GM23248 (cell line): ENCODE measurements around the gene SLC44A4. TPM values are rescaled to one million over a fixed set of nuclear protein-coding genes. Genes with fewer than 3 reads are reported as not detected.
"Not testable (repeated sequence)": the region's sequence is repeated elsewhere in the genome, so short reads cannot be mapped to it uniquely, and the experiment has no call there.

ENCODE experiments used
- DNase-seq: peaks from one replicate; pipeline ENCODE4 v3.0.0-alpha.2; 2015
- H2AFZ ChIP-seq: fragments of 200-600 bp; sonication (generic); 2 replicates; pipeline ENCODE4 v1.6.1; 2016; ENCODE audit warnings: antibody characterized with exemption
- H3F3A ChIP-seq: fragments of 200-600 bp; sonication (generic); 2 replicates; pipeline ENCODE4 v1.6.1; 2016; ENCODE audit warnings: mild to moderate bottlenecking, antibody characterized with exemption, mixed run types; ENCODE audit not compliant: insufficient read depth
- H3K27ac ChIP-seq: fragments of 200-600 bp; sonication (generic); 2 replicates; pipeline ENCODE4 v1.5.1; 2016; ENCODE audit warnings: mild to moderate bottlenecking
- H3K27me3 ChIP-seq: fragments of 200-600 bp; sonication (generic); replicated peaks from 2 replicates; pipeline ENCODE4 v1.6.1; 2016; ENCODE audit warnings: mild to moderate bottlenecking; ENCODE audit not compliant: insufficient read depth
- H3K36me3 ChIP-seq: fragments of 200-600 bp; sonication (generic); 2 replicates; pipeline ENCODE4 v1.6.1; 2016; ENCODE audit warnings: low read depth, mild to moderate bottlenecking
- H3K4me1 ChIP-seq: fragments of 200-600 bp; sonication (generic); 2 replicates; pipeline ENCODE4 v1.6.1; 2016; ENCODE audit warnings: mild to moderate bottlenecking; ENCODE audit not compliant: insufficient read depth
- H3K4me2 ChIP-seq: fragments of 200-600 bp; sonication (generic); one replicate; pipeline ENCODE4 v1.6.1; 2016; ENCODE audit warnings: mild to moderate bottlenecking; ENCODE audit not compliant: unreplicated experiment
- H3K4me3 ChIP-seq: fragments of 200-600 bp; sonication (generic); 2 replicates; pipeline ENCODE4 v1.5.1; 2016; ENCODE audit warnings: mild to moderate bottlenecking
- H3K79me2 ChIP-seq: fragments of 200-600 bp; sonication (generic); 2 replicates; pipeline ENCODE4 v1.6.1; 2016; ENCODE audit warnings: mild to moderate bottlenecking; ENCODE audit not compliant: insufficient read depth
- H3K9ac ChIP-seq: fragments of 200-600 bp; sonication (generic); 2 replicates; pipeline ENCODE4 v1.6.1; 2016; ENCODE audit warnings: mild to moderate bottlenecking
- H3K9me2 ChIP-seq: fragments of 200-600 bp; sonication (generic); 2 replicates; pipeline ENCODE4 v1.6.1; 2016; ENCODE audit warnings: mixed run types, mild to moderate bottlenecking, moderate library complexity; ENCODE audit not compliant: insufficient read depth
- H3K9me3 ChIP-seq: fragments of 200-600 bp; sonication (generic); one replicate; pipeline ENCODE4 v1.6.1; 2017; ENCODE audit warnings: low read depth
- H4K20me1 ChIP-seq: fragments of 200-600 bp; sonication (generic); 2 replicates; pipeline ENCODE4 v1.6.0; 2016; ENCODE audit not compliant: insufficient read depth
- EZH2 ChIP-seq: fragments of 200-600 bp; sonication (generic); IDR thresholded peaks from 2 replicates; pipeline ENCODE4 v1.6.1; 2018; ENCODE audit warnings: antibody characterized with exemption, mild to moderate bottlenecking; ENCODE audit not compliant: insufficient read depth, poor library complexity, severe bottlenecking
- EZH2phosphoT487 ChIP-seq: fragments of 200-600 bp; sonication (generic); IDR thresholded peaks from 2 replicates; pipeline ENCODE4 v1.6.1; 2018; ENCODE audit warnings: antibody characterized with exemption, moderate library complexity, mild to moderate bottlenecking, low read depth; ENCODE audit not compliant: insufficient read depth
- WGBS, 2 experiments: methylation state at CpG; one replicate each; pipeline ENCODE4 v1.1.6; 2015 to 2017; ENCODE audit warnings: low lambda C conversion rate in 2 of 2, low coverage in 1 of 2; ENCODE audit errors: missing lambda C conversion rate in 2 of 2; 5-methylcytosine and 5-hydroxymethylcytosine counted together
- in situ Hi-C: fragments of 300-500 bp; cut with MboI; formaldehyde crosslinking; loops from 2 replicates; pipeline ENCODE4 v1.15.0; 2020
- polyA plus RNA-seq: library from polyadenylated mRNA; unstranded; fragments of >200 nt; fragmentation: Nextera tagmentation; extraction: Ambion mirVana; gene quantifications from 2 replicates; pipeline ENCODE4 v1.2.1, GENCODE V29; 2016
- total RNA-seq: library from RNA; depleted of rRNA; stranded (reverse); fragments of >200 nt; shearing (Covaris generic); gene quantifications from 2 replicates; pipeline ENCODE4 v1.2.3, GENCODE V29; 2014

The SLC44A4 gene
- total and polyA plus RNA-seq, 2 experiments from 2014 or later: not detected

DNA sequence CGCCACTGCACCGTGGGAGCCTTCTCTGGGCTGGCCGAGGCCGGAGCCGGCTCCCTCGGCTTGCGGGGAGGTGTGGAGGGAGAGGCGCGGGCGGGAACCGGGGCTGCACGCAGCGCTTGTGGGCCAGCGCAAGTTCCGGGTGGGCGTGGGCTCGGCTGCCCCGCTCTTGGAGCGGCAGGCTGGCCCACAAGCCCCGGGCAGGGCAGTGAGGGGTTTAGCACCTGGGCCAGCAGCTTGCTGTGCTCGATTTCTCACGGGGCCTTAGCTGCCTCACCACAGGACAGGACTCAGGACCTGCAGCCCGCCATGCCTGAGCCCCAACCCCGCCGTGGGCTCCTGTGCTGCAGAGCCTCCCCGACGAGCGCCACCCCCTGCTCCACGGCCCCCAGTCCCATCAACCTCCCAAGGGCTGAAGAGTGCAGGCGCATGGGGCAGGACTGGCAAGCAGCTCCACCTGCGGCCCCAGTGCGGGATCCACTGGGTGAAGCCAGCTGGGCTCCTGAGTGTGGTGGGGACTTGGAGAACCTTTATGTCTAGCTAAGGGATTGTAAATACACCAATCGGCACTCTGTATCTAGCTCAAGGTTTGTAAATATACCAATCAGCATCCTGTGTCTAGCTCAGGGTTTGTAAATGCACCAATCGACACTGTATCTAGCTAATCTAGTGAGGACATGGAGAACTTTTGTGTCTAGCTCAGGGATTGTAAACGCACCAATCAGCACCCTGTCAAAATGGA is 26.6 kb downstream of the SLC44A4 start:
- H3K27me3 ChIP-seq, H3K4me1 ChIP-seq, H3K4me3 ChIP-seq, H3K79me2 ChIP-seq, H3K27ac ChIP-seq, H3K4me2 ChIP-seq, H3F3A ChIP-seq, H4K20me1 ChIP-seq, H3K9ac ChIP-seq, H3K36me3 ChIP-seq, H3K9me2 ChIP-seq, H3K9me3 ChIP-seq, in situ Hi-C loops, H2AFZ ChIP-seq, DNase-seq: not testable (repeated sequence)
- 88 to 91% methylated on average over 13 to 35 of the region's 35 CpGs for WGBS, 2 experiments

DNA sequence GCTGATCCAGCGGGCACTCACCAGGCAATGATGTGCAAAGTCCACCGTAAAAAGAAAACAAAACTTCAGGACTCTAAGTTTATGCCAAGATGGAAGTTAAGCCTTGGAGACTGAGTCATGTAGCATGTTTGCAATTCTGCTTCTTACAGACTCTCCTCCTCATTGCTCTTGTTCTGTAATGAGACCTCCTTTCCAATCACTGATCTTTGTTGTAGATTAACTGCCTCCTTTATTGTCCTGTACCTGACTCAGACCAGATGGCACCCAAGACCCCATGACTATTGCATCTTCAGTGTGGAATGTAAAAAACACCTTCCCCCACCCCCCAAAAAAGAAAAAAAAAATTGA is 27.3 kb downstream of the SLC44A4 start:
- no peak overlapping the region for H3K9ac ChIP-seq
- no peak for TF ChIP-seq EZH2phosphoT487

DNA sequence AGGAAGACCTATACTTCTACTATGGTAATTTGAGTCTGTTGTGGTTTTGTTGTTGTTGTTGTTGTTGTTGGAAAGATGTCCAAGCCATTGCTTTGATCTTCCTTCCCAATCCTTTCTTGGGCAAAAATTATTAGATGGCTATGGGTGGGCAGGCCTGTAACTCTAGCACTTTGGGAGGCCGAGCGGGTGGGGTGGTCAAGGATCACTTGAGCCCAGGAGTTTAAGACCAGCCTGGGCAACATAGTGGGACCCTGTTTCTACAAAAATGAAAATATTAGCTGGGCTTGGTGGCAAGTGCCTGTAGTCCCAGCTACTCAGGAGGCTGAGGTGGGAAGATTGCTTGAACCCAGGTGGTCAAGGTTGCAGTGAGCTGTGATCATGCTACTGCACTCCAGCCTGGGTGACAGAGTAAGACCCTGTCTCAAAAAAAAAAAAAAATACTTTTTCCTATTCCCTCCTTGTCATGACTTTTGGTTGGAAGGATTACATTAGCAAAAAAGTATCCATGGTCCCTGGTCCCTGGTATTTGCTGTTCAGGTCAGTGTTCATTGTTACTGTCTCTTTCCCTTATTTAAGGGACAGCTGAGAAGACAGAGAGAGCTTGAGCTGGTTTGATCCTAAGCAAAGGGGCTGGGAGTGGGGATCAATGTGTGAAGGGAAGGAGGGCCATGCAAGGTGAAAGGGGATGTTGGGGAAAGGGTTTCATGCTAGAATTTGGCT is 27.9 kb downstream of the SLC44A4 start:
- Histone ChIP-seq H3K4me1 (no peaks in the 10 kb centered on the region), H3K4me3 (no peak overlapping the region), H2AFZ (no peak overlapping the region), H3K36me3 (no peaks in the 10 kb centered on the region), H3K4me2 (no peak overlapping the region), H3K27me3 (no peaks in the 10 kb centered on the region), H4K20me1 (no peaks in the 10 kb centered on the region), H3K9ac (no peak overlapping the region), H3K9me2 (no peaks in the 10 kb centered on the region), H3K27ac (no peak overlapping the region), H3K9me3 (no peaks in the 10 kb centered on the region), H3F3A (peaks cover 8% of the 10 kb centered on the region; the same call in 1 of the 2 replicates), H3K79me2 (no peaks in the 10 kb centered on the region)
- DNase-seq: no peak
- no peak for TF ChIP-seq EZH2
- in situ Hi-C loops: no loop called here
- 91 to 95% methylated on average over 2 of the region's 2 CpGs for WGBS, 2 experiments

More for the DNA sequence above, 27.3 kb downstream of the SLC44A4 start:
- no peak overlapping the region for H3K4me2 ChIP-seq
- no peaks in the 10 kb centered on the region for H3K9me3 ChIP-seq
- in situ Hi-C loops: no loop called here
- no peak overlapping the region for H3K27ac ChIP-seq
- H3K9me2 ChIP-seq: no peaks in the 10 kb centered on the region
- WGBS, 2 experiments: 25 to 37% methylated on average over 2 of the region's 2 CpGs
- H3K27me3 ChIP-seq: no peaks in the 10 kb centered on the region
- H3K79me2 ChIP-seq: no peaks in the 10 kb centered on the region
- H3K36me3 ChIP-seq: no peaks in the 10 kb centered on the region
- peaks cover 8% of the 10 kb centered on the region; the same call in 1 of the 2 replicates for H3F3A ChIP-seq
- peak; percentile 54 for DNase-seq
- no peak overlapping the region for H3K4me3 ChIP-seq
- H3K4me1 ChIP-seq: no peaks in the 10 kb centered on the region
- no peaks in the 10 kb centered on the region for H4K20me1 ChIP-seq
- H2AFZ ChIP-seq: no peak overlapping the region

DNA sequence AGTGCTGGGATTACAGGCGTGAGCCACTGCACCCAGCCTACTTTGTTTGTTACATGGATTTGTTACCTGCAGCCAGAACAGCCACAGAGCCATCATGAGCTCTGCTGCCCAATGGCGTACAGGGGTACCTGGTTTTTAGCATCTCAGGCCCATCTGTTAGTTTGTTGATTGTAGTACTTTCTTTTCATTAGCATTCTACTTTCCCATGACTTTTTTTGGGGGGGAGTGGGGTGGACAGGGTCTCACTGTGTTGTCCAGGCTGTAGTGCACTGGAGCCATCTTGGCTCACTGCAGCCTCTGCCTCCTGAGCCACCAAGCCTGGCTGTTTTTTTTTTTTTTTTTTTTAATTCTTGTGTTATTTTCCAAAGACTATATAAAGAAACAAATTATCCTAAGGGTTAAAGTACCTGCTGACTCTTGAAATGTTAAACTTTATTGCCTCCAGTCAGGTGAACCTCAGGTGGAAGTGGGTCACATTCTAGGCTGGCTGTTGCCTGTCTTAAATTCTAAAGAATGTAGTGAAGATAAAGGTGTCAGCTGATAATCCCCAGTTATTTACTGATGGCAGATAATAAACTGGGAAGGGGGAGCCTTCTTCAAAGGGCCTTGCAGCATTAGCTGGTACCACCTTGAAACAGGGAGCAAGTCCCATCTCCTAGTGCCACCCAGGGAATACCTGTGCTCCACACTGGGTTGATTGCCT is 31.4 kb downstream of the SLC44A4 start:
- Histone ChIP-seq H4K20me1 (no peaks in the 10 kb centered on the region), H3K4me1 (no peaks in the 10 kb centered on the region), H3K9me2 (no peaks in the 10 kb centered on the region), H3K4me3 (no peak overlapping the region), H3F3A (peaks cover 8% of the 10 kb centered on the region; the same call in 1 of the 2 replicates), H3K9ac (no peak overlapping the region), H3K4me2 (no peak overlapping the region), H2AFZ (no peak overlapping the region), H3K9me3 (no peaks in the 10 kb centered on the region), H3K27ac (no peak overlapping the region), H3K79me2 (no peaks in the 10 kb centered on the region), H3K27me3 (no peaks in the 10 kb centered on the region), H3K36me3 (no peaks in the 10 kb centered on the region)
- no peak for DNase-seq
- no peak for TF ChIP-seq EZH2phosphoT487
- no peak for TF ChIP-seq EZH2
- in situ Hi-C loops: no loop called here
- 91 to 100% methylated on average over 2 of the region's 2 CpGs for WGBS, 2 experiments
